Activated CD4-positive, alpha-beta T cell treated with anti-CD3 and anti-CD28 coated beads for 1 hour (primary cell): Measurements from ENCODE around the gene SLC35F3.

Experiments
- DNase-seq: peaks from one replicate; pipeline ENCODE4 v3.0.0-alpha.2; 2020

SLC35F3 gene

GRCh38 chr1:234047123-234047522, 142.6 kb downstream of the SLC35F3 start:
- DNase-seq: no peak

GRCh38 chr1:234062166-234062565, 157.7 kb downstream of the SLC35F3 start:
- DNase-seq: no peak

DNA sequence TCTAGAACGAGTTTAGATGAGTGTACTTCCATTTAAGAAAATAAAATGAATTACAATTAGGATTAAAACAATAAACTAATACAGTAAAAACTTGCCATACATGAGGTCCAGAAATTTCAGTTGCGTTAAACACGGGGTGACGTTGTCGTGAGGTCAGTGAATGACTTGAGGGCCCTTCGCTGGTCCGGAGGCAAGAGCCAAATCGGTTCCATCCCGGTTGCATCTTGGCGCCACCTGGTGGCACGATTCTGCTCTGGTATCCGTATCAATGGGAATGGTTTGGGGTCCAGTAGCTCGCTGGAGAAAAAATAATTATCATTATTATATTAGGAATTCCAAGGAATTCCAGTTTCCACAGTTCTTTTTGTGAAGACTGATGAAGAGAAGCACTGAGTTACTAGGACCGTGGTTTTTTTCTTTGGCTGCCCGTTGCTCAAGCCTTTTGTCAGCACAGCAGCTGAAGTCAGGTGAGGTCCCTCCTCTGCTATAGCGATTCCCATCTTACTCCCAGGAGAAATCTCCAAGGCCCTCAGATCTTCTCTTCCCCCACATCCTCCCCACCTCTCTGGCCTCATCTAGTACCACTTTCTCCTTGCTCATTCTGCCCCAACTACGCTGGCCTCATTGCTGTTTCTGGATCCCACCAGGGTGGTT, 161.4 kb downstream of the SLC35F3 start:
- DNase-seq: peak; percentile 46

GRCh38 chr1:234067581-234068337, 163.3 kb downstream of the SLC35F3 start:
- DNase-seq: no peak

- no peak for DNase-seq
Observed at GRCh38 chr1:234069760-234070159, 165.3 kb downstream of the SLC35F3 start.

- DNase-seq: no peak
Observed at GRCh38 chr1:234072793-234073192, 168.3 kb downstream of the SLC35F3 start.

- DNase-seq: no peak
Observed at GRCh38 chr1:234078143-234078542, 173.7 kb downstream of the SLC35F3 start.

- DNase-seq: no peak
Observed at GRCh38 chr1:234079896-234080295, 175.4 kb downstream of the SLC35F3 start.

DNA sequence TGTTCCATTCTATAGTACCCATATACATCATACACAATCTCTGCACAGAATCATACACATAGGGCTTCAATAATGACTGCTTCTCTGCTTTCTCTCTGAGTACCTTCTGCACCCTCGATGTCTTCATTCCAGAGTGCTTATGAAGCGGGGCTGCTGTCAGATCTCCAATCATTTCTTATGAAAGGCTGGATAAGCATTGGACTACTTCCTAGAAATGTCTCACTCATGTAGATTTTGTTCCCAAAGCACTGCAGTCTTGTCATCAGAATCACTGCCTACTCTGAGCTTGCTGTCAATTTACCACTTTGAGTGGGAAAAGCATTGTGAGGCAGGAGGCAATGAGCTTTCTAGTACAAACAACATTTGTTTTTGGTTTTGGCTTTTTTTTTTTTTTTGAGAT, 179.0 kb downstream of the SLC35F3 start:
- DNase-seq: no peak

GRCh38 chr1:234089396-234089795, 184.9 kb downstream of the SLC35F3 start:
- no peak for DNase-seq

- no peak for DNase-seq
Observed at GRCh38 chr1:234090212-234091064, 186.0 kb downstream of the SLC35F3 start.

- DNase-seq: no peak
Observed at GRCh38 chr1:234091065-234091401, 186.6 kb downstream of the SLC35F3 start.

DNA sequence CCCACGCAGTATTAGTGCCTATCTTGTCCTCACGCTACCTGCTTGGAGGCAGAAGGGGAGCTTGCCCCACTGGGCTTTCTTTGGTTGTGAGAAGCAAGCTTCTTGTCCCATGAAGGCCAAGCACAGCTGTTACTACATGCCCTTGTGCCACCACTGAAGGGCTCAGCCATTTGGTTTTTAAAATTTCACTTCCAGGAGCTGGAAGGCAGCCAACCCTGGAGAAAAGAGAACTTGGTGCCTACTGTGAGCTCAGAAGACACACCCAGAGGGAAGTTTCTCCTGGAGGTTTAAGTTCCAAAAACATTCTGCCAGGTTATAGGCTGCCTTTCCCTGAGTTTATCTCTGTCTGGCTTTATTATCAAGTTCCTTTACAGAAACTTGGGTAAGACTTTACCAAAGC, 187.4 kb downstream of the SLC35F3 start:
- no peak for DNase-seq

DNA sequence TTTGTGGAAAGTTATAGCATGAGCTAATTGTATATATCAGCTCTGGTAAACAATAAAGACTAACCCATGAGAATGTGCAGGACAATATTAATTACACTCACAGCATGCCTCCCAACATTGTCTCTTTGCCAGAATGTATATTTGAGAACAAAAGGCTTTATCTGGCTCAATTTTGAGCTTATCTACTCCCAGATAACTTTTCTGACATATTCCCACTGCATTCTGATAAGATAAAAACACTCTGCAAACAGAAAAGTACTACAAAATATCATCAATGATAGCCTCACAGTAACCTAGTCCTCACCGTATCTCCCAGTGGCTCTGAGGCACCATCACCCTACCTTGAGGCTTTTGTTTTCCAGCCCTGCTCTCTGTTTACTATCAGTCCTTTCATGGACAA, 188.6 kb downstream of the SLC35F3 start:
- no peak for DNase-seq

DNA sequence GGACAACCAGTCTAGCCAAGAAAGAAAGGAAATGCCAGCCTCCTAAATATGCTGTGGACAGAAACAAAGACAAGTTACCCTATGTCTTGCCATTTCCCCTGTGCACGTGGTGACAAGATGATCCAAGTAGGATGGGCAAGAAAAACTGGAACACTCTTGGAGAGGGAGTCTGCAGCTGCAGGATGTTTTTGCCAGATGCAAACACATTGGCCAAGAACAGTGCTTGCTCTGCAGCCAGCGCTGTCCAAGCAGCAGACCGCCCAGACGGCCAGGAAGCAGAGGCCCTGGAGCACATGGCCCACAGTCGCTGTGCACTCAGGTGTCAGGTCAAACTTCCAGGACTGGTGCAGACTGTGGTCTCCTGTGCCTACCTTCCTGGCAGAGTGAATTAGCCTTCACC, 189.3 kb downstream of the SLC35F3 start:
- DNase-seq: no peak

GRCh38 chr1:234094172-234094571, 189.7 kb downstream of the SLC35F3 start:
- no peak for DNase-seq

DNA sequence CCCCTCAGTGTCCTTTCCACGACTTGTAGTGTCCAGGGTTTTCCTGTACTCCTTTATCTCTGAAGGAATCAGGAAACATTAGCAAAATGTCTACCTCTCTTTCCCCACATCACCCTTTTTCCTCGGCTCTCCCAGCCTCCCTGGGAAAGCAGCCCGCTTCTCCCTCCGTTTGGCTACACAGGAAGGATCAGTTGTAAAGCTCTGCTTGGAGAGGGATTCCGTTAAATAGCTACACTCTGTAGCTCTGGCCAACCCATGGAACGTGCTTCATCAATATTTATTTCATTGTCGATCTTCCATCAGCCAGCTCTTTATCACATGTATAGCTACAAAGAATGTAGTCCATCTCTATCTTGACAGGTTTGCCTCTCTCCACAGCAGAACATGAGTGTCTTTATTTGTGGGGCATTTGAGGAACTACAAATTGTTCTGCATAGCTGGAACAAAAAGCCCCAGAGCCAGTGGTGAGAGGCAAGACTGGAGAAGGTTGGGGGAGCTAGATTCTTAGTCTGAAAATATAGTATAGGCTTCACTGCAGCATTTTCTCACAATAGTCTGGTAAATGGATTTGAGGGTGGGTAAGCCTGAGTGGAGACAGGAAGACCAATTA, 191.8 kb downstream of the SLC35F3 start:
- no peak for DNase-seq

DNA sequence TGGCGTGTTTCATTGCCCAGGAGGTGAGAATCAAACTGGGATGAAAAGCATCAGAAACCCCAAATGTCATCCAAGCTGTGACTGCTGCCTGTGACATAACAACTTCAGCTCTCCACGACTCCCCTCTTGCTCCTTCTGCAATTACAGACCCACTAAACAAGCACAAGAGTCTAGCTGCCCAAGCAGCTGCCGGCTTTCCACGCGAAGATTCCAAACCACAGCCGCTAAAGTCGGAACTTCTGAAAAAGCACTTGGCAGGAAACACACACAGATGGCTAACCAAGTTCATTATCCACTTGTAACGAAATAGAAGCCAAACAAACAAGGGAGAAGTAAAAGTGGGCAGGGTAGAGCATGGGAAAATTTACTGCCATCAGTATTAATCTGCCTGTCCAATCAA, 198.1 kb downstream of the SLC35F3 start:
- no peak for DNase-seq

- DNase-seq: no peak
Observed at GRCh38 chr1:234103198-234103597, 198.7 kb downstream of the SLC35F3 start.

GRCh38 chr1:234106032-234106431, 201.6 kb downstream of the SLC35F3 start:
- no peak for DNase-seq

DNA sequence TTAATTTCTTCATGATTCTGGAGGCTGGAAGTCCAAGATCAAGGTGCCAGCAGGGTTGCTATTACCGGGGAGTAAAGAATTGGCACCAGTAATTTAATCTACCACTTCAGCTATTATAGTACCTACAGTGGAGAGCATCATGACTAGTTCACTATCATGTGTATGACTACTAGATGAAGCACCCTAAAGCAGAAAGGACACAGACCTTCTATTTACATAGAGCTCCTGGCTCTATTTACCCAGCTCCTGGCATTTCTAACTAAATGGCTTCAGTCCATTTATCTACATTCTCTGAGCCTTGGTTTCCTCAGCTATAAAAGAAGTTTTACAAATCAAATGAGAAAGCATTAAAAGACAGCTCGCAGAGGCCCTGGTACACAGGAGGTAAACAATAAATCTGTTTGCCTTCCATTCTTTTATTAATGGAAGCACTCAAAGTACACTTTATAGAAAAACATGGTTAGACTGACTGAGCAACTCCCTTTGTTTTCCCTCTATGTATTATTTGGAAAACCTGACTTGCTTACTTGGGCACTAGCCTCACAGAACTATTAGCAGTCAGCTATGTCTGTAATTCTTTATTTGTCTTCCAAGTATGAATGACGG, 203.0 kb downstream of the SLC35F3 start:
- no peak for DNase-seq

GRCh38 chr1:234108921-234109320, 204.4 kb downstream of the SLC35F3 start:
- DNase-seq: no peak

DNA sequence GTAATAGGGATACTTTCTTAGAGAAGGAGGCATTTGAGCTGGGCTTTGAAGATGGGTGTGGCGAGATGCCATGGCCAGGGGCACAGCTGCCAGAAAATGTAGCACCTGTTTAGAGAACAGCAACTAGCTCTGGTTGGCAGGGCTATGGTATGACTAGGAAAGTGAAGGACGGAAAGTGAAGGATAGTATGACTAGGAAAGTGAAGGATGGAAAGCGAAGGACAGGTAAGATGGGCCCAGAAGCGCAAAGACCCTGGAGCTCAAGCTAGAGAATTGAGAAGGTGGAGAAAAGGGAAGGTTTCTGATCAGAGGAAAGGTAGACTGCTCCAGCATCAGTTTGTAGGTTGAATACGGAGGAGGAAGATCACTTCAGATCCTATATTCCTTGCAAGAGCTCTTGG, 205.4 kb downstream of the SLC35F3 start:
- DNase-seq: no peak
